Myocyte (in vitro differentiated cells): ENCODE data around the gene OCA2. TPM values are rescaled to one million over a fixed set of nuclear protein-coding genes. Genes with fewer than 3 reads are reported as not detected.

ENCODE experiments used
- DNase-seq: peaks from one replicate; pipeline ENCODE4 v3.0.0-alpha.2; 2012; ENCODE audit warnings: low read depth
- total RNA-seq: library from RNA; depleted of rRNA; stranded (reverse); fragments of >200 nt; gene quantifications from 2 replicates; pipeline ENCODE4 v1.2.3, GENCODE V29; 2014

Gene OCA2
- total RNA-seq, 1 donor from 2014 or later: not detected

DNA sequence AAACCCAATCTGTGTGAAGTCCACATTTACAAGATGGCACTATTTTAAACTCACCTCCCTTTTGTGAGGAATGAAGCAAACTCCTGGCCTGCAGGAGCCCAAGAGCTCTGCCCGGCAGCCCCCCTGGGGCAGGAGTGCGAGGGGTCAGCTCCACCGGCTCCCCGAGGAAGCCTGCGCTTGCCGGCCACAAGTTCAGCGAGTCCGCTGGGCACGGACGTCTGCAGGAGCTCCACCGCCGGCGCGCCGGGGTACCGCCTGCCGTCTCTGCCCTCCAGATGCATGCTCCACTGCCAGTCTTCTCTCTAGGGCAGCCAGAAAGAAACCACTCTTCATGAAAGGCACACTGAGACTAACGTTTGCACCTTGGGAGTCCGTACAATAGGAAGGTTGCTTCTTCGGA lies 17.5 kb downstream of the OCA2 start:
- DNase-seq: no peak

GRCh38 chr15:28080386-28080785 lies 18.7 kb downstream of the OCA2 start:
- no peak for DNase-seq

GRCh38 chr15:28079313-28079969 lies 19.7 kb downstream of the OCA2 start:
- no peak for DNase-seq

DNA sequence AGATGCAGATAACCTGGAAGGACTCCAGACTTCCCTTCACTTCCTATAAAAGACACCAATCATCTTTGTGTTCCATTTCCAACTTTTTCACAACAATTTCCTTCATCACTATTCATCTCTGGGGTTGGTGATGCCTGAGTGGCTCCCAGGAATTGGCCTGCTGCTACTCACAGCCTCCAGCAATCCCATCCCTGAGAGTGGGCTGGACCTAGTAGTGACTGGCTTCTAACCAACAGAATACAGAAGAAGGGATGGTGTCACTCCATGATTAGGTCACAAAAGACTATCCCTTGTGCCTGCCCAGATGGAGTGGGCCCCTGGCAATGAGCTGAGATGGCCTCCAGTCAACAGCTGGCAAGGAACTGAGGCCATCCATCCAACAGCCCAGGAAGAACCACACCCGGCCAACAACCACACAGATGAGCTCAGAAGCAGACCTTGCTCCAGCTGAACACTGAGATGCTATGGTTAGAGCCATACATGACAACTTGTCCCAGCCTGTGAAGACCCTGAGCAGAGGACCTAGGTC lies 20.9 kb downstream of the OCA2 start:
- no peak for DNase-seq

- DNase-seq: no peak
Measured at GRCh38 chr15:28075573-28075972, 23.5 kb downstream of the OCA2 start.

DNA sequence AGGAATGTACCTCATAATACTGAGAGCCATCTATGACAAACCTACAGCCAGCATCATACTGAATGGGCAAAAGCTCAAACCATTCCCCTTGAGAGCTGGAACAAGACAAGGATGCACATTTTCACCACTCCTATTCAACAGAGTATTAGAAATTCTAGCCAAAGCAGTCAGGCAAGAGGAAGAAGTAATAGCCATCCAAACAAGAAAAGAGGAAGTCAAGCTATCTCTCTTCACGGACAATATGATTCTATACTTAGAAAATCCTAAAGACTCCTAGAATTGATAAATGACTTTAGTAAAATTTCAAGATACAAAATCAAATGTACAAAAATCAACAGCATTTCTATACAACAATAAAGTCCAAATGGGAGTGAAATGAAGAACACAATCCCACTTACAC lies 30.2 kb downstream of the OCA2 start:
- DNase-seq: no peak

GRCh38 chr15:28066231-28066630 lies 32.9 kb downstream of the OCA2 start:
- DNase-seq: no peak

- DNase-seq: no peak
Measured at GRCh38 chr15:28060005-28060404, 39.1 kb downstream of the OCA2 start.

GRCh38 chr15:28058082-28058481 lies 41.0 kb downstream of the OCA2 start:
- DNase-seq: no peak

GRCh38 chr15:28051955-28052633 lies 47.0 kb downstream of the OCA2 start:
- peak; percentile 5 for DNase-seq

GRCh38 chr15:28049581-28049980 lies 49.5 kb downstream of the OCA2 start:
- DNase-seq: no peak

DNA sequence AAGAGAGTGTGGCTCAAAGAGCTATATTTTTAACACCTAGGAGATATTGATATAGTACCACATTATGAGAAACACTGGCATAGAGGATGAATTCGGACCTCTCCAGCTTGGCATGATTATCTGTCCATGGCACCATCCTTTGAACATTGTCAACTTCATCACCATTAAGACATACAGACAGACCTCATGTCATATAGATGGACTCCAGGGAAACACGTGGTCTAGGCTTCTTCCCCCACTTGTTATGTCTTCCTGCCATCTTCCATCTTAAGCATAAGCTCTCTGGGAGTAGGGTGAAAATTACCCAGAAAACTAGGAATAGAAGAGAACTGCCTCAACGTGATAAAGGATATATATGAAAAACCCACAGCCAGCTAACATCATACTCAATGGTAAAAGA lies 51.8 kb downstream of the OCA2 start:
- DNase-seq: no peak

DNA sequence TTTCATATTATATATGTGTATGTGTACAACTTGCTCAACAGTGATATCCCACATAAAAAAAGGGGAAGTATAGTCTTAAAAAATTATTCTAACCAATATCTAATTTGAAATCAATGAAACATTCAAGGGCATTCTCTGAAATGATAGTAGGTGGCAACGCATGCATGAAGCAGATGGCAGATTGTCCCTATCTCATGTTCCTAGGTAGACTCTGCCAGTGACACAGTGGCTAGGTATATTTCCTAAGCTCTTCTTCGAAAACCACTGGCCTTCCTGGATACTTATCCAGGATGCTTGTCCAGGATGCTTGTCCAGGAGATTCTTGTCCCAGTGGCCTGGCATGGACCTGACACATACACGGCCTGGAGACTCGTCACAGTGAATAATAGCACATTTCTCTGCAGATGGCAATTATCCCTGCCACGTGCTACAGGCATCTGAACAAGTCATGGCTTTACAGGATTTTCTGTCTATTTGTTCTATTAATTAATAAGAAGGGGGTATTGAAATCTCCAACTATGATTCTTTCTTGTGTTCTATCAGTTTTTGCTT lies 54.9 kb downstream of the OCA2 start:
- DNase-seq: no peak

DNA sequence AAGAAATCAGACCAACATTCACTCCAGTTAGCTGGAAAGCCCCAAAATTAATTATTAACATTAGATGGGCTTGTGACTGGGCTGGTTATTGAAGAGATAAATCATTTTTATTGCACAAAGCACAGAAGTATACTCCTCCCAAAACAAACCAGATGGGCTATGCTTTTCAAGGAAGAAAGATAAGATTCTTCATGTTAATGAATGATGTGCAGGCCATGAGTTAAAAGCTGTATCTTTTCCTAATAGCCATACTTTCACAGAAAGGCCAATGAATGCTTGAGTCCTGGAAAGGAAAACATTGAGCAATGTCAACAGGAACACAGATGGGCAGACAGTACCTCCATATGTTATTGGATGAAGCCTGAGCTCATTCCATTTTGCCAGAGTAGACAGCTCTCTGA lies 55.4 kb downstream of the OCA2 start:
- no peak for DNase-seq

- DNase-seq: no peak
Measured at GRCh38 chr15:28037969-28038590, 61.0 kb downstream of the OCA2 start.

DNA sequence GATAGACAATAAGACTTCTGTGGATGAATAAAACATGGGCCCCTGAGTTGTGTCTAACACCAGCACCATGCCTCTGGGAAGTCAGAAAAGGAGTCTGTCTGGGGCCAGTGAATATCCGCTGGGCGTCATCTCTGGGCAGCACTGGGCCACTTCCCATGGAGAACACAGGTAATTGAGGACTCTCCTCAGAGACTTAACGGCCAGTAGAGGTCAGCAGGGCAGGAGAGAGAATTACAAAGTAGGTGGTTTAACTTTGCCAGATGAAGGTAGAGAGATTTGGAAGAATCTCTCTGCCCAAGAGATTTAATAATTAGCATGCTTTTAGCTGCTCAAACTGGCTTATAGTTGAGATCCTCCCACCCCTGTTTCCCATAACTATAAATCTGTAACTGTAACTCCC lies 65.7 kb downstream of the OCA2 start:
- no peak for DNase-seq

DNA sequence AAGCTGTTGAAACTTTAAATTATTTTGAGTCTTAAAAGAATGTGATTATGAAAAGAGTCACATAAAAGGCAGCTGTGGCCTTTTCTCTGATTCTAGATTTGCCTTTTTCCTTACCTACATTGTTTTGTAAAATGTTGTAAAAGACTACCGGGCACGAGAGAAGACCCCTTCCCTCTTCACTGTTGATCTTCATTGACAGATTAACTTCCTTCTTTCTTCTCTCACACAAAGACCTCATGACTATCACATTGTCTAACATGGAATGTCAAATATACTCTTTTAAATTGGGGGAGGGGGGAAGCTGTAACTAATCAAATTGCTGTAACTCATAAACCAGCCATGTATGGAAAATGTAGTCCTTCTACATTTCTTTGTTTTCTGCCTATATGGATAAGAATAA lies 68.3 kb downstream of the OCA2 start:
- no peak for DNase-seq

- no peak for DNase-seq
Measured at GRCh38 chr15:28027714-28028076, 71.4 kb downstream of the OCA2 start.

DNA sequence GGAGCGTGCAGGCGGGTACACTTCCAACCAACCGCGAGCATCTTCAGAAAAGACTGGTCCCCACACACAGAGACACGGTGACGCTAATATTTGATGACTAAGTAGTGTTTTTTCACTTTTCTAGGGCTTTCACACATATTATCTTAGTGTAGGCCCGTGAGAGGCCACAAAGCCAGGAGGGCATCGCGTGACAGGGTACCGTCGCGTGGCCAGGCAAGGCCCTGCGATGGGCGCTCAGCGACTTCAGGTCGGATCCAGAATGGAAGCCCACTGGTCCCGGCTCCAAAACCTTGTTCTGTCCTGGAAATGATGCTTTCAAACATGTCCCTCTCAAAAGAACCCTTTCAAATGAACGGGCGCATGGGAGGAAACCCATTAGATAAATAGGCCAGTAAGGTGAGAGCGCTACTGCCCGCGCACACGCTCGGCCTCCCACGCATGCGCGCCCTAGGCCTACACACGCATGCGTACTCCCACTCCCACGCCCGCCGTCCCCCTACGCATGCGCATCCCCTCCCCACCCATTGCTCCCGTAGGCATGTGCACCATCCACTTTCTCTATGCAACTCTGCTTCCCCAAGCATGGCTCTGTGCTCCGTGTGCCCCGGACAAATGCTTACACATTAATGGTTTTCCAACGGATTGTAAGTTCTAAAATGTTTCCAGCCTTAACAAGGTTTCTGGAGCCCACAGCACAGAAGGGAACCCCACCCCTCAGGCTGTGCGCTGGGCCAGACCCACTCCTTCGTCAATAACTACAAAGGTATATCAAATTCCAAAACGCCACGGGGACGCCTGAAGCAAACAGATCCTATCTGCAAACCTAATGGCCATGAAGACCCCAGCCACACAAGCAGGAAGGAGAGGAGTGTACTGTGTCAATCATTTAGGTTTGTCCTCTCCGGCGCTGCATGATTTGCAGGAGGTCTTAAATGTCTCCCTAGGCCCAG lies 72.1 kb downstream of the OCA2 start:
- DNase-seq: no peak

- no peak for DNase-seq
Measured at GRCh38 chr15:28026221-28026620, 72.9 kb downstream of the OCA2 start.

DNA sequence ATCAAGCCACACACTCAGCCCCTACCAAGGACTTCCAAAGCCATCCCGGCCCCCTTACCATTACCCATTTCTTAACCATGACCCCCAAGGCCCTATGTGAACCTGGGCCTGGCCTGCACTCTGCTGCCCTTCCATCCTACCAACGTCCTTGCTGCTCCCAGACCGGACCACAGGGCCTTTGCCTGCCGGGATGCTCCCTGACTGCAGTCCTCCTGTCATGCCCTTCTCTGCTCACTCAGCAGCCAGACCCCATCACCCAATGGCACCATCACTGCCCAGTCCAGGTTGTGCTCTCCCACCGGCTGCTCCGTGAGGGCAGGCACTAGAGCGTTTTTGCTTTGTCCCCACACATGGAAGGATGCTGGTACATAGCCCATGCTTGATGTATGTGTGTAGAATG lies 73.7 kb downstream of the OCA2 start:
- DNase-seq: no peak
